GM13977 (cell line): ENCODE measurements around the gene TSHZ2.

Experiments used
- DNase-seq: peaks from one replicate; pipeline ENCODE4 v3.0.0; 2012; ENCODE audit warnings: low spot score
- CTCF ChIP-seq: IDR thresholded peaks from 2 replicates; pipeline ENCODE4 v1.5.1; 2012; ENCODE audit warnings: mild to moderate bottlenecking, control low read depth; ENCODE audit not compliant: insufficient read depth; ENCODE audit errors: extremely low read depth, missing control alignments
- in situ Hi-C: fragments of 300-500 bp; cut with MboI; formaldehyde crosslinking; loops from one replicate; pipeline ENCODE4 v1.12.0; 2022; ENCODE audit warnings: low sequenced_read_pairs, low pct_unique_long_range_greater_than_20kb, mixed read lengths, inconsistent platforms; ENCODE audit not compliant: unreplicated experiment

The TSHZ2 gene

DNA sequence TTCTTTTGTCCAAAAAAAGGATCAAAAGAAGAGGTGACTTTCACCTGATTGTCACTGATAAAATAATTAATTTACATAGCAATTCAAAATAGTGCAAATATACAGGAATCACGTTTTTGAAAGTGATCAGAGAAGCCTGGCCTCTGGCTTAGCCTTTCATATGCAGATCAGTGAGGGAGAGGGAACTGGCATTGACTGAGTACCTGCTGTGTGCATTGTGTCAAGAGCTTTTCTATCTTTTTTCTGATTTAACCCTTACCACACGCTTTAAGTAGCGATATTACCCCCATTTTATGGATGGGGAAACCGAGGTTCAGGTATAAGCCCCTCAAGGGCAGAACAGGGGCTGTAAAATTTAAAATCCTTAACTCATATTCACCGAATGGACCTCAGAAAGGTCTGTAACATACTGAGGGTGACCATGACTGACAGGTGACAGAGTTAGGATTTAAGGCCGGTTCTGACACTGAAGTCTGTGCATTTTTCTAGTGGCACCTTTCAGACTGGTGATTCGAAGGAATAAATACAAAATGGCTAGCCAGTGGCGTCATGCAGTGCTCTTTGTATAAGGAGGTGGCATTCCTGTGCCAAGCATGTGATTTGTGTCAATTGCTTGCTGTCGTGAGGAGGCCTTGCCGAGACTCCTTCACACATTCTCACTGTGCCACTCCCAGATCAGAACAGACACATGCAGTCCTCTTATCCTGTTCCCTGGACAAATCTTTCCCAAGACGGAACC lies 310.2 kb downstream of the TSHZ2 start:
- TF ChIP-seq CTCF = no peak
- no peak for DNase-seq
- in situ Hi-C loops = no loop called here

GRCh38 chr20:53283011-53283410 lies 310.9 kb downstream of the TSHZ2 start:
- no peak for TF ChIP-seq CTCF
- in situ Hi-C loops = no loop called here
- no peak for DNase-seq

DNA sequence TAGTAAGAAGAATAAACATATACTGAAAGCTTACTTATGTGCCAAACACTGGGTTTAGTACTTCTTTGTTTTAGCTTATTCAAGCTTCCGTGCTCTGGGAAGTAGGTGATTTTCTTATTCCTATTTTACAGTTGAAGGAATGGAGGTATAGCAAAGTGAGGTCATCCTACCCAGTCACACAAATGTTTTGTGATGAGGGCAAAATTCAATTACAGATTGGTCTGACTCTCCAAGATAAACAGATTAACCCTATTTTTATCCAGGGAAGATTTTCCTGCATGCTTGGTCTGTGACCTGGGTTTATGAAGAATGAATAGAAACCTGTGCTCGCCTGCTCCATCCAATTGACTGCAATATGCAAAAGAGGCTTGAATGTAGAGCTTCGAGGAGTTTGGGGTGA lies 311.4 kb downstream of the TSHZ2 start:
- in situ Hi-C loops = no loop called here

GRCh38 chr20:53284256-53284655 lies 312.1 kb downstream of the TSHZ2 start:
- DNase-seq = no peak
- in situ Hi-C loops = no loop called here
- no peak for TF ChIP-seq CTCF

More for the DNA sequence above, 311.4 kb downstream of the TSHZ2 start:
- DNase-seq = no peak
- TF ChIP-seq CTCF = no peak

DNA sequence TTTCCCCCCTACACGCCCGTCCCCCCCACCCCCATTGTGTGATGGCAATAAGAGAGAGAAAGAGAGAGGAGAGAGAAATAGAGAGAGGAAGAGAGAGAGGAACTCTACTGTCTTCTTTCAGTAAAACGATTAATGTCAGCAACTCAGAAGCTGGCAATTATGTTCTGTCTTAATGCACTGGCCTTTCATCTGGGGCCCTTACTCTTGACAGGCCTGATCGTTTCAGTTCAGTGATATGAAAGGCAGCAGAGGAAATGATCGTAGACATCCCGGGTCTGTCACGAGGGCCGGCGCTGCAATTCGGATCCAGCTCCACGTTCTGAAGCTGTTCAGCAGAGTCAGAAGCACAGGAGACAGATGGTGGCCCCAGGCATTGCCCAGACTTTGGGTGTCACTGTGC lies 312.5 kb downstream of the TSHZ2 start:
- in situ Hi-C loops = no loop called here
- DNase-seq = no peak
- no peak for TF ChIP-seq CTCF

- in situ Hi-C loops = no loop called here
- DNase-seq = no peak
- TF ChIP-seq CTCF = no peak
These were observed 315.3 kb downstream of the TSHZ2 start for GRCh38 chr20:53287357-53288042.
